ENCODE results near the gene POLR2F.

GRCh38 chr22:37982938-37983859 is 29.7 kb downstream of the POLR2F start:
- TF ChIP-seq, protein P1, sequence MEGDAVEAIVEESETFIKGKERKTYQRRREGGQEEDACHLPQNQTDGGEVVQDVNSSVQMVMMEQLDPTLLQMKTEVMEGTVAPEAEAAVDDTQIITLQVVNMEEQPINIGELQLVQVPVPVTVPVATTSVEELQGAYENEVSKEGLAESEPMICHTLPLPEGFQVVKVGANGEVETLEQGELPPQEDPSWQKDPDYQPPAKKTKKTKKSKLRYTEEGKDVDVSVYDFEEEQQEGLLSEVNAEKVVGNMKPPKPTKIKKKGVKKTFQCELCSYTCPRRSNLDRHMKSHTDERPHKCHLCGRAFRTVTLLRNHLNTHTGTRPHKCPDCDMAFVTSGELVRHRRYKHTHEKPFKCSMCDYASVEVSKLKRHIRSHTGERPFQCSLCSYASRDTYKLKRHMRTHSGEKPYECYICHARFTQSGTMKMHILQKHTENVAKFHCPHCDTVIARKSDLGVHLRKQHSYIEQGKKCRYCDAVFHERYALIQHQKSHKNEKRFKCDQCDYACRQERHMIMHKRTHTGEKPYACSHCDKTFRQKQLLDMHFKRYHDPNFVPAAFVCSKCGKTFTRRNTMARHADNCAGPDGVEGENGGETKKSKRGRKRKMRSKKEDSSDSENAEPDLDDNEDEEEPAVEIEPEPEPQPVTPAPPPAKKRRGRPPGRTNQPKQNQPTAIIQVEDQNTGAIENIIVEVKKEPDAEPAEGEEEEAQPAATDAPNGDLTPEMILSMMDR (IDR thresholded peaks at IDR 0.05) = peak; percentile 49
- no peak for TF ChIP-seq ZFX (IDR thresholded peaks at IDR 0.05; ENCODE audit: borderline replicate concordance)

Measured in 22Rv1 (cell line).